ENCODE results near the gene SH2D2A.

The SH2D2A gene

DNA sequence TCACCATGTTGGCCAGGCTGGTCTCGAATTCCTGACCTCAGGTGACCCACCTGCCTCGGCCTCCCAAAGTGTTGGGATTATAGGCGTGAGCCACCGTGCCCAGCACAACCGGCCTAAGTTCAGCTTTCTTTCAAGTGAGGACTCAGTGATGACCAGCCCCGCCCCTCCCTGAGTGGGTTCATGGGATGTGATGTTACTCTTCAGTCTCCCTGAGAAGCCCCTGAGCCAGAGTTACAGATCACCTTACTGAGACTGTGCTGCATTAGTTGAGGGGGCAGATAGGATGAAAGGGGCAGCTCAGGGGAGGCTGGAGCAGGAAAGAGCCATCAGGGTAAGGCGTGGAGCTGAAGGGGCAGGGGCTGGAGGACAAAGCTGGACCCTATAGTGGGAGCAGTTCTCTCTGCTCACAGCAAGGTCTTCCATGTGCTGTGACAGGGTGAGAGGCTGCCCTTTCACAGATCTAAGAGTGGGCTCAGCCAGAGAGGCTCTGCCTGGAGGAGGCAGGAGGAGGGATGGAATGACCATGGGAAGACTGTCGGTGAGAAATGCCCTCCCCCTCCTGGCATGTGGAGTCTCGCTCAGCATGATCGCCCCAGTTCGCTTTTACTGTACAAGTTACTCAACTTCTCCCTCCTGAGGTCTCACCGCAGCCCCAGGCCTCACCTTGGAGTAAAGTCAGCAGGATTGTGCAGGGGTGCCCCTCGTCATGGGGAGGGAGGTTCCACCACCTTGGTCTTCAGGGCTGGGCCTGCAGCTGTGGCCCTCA is 13.4 kb downstream of the SH2D2A start:
- DNase-seq (ENCODE audit: low spot score): no peak

DNA sequence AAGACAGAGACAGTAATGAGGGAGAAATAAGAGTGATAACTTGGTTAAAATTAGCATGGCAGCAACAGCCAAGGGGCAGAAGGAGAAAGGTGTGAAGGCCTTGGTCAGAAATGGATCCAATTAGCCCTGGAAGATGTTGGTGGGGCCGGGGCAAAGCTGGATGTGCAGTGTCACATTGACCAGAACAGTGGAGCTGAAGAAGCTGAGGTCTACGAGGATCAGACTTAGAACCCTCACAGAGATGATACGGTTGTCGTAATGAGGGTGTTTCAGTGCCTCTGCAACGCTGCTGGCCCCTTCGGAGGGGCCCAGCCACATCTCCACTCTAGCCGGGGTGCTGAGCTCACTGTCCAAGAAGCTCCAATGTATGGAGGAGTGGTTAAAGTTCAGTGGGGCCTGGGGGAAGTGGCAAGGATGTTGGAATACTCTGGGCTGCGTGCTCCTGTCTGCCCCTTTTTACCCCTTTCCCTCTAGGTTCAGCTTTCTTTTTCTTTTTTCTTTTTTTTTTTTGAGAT is 14.2 kb downstream of the SH2D2A start:
- DNase-seq (ENCODE audit: low spot score): no peak

DNA sequence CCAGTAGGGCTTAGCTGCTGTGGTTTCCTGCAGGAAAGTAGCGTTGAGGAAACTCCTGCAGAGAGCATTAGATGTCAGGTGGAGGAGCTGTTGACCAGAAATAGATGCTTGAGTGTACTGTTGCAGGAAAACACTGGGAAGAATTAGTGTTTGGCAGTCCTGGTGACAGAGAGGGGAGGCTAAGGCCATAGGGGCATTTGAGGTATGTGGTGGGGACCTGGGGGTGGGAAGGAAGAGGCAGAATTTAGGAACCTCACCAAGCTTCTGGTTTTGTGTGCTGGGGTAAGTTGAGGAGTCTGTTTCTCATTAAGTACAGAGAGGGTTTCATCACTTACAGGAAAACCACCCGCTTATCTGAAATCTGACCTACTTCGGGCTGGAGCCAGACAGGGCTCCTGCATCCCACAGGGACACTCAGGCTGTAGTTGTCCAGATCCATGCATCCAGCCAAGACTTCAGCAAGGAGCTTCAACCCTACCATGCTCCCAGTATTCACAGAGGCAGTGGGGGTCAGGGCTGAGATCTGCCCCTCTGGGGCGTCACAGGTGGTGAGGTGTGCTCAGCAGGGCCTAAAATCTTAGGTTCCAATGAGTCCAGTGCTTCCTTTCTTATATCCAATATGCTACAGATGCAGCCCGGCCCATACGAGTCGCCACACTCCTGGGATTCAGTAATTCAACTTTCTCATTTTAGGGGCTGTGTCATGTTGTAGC is 15.1 kb downstream of the SH2D2A start:
- DNase-seq (ENCODE audit: low spot score): no peak

- peak; percentile 35 for DNase-seq (ENCODE audit: low spot score)
Measured at GRCh38 chr1:156797212-156797871, 19.3 kb downstream of the SH2D2A start.

GRCh38 chr1:156796340-156797097 is 20.1 kb downstream of the SH2D2A start:
- DNase-seq (ENCODE audit: low spot score): no peak

- DNase-seq (ENCODE audit: low spot score): no peak
Measured at GRCh38 chr1:156795787-156796186, 20.9 kb downstream of the SH2D2A start.

DNA sequence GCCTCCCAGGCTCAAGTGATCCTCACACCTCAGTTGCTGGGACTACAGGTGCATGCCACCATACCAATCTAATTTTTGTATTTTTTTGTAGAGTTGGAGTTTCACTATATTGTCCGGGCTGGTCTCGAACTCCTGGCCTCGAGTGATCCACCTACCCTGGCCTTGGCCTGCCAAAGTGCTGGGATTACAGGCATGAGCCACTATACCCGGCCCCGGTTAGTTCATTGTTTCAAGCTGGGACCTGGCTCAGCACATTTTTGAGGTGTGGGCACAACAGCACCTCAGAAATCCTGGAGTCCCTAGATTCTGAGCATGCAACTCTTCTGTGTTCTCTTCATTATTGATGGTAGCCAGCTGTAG is 21.3 kb downstream of the SH2D2A start:
- DNase-seq (ENCODE audit: low spot score): no peak

DNA sequence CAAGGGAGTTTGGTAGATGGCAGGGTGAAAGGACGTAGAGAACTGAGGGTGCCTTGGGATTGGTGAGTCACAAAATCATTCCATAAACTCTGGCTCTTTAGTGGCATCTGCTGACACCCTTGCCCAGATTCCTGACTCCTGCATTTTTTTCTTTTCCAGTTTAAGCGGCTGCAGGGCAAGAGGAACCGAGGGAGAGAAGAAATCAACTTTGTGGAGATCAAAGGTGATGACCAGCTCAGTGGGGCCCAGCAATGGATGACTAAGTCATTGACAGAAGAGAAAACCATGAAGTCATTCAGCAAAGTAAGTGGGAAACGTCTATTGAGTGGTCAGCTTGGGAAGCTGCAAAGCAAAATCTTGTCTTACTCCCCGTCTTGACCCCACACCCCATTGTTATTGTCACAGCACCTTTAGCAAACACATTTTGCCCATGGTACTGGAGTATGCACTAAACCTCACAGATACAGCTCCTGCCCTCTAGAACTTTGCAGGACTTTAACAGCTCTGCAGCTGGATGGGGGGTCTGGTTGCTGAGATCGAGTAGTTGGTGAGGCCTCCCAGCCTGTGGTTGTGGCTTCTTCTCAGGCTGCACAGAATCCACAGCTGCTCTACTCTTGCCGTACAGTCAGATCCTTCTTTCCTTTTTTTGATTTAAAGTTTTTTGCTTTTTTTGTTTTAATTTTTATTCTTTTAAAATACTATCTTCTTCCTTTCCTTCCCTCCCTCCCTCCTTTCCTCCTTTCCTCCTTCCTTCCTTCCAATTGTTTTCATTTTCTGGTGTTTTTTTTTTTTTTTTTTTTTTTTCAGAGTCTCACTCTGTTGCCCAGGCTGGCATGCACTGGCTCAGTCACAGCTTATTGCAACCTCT is 21.9 kb downstream of the SH2D2A start:
- no peak for DNase-seq (ENCODE audit: low spot score)

- DNase-seq (ENCODE audit: low spot score): no peak
Measured at GRCh38 chr1:156789621-156790318, 26.9 kb downstream of the SH2D2A start.

DNA sequence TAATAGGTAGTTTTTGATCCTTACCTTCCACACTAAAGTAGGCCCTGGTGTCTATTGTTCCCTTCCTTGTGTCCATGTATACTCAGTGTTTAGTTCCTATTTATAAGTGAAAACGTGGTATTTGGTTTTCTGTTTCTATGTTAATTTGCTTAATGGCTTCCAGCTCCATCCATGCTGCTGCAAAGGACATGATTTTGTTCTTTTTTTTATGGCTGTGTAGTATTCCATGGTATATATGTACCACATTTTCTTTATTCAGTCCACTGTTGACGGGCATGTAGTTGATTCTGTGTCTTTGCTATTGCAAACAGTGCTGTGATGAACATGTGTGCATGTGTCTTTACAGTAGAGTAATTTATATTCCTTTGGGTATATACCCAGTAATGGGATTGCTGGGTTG is 28.5 kb downstream of the SH2D2A start:
- no peak for DNase-seq (ENCODE audit: low spot score)

DNA sequence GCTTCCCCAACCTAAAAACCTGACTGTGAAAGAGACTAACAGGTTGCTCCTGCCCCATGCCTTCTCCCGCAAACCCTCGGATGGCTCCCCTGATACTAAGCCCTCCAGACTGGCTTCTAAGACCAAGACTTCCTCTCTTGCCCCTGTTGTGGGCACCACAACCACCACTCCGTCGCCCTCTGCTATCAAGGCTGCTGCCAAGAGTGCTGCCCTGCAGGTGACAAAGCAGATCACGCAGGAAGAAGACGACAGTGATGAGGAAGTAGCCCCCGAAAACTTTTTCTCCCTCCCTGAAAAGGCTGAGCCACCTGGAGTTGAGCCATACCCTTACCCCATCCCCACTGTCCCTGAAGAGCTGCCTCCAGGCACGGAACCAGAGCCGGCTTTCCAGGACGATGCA is 30.0 kb downstream of the SH2D2A start:
- DNase-seq (ENCODE audit: low spot score): no peak

GRCh38 chr1:156785458-156785857 is 31.2 kb downstream of the SH2D2A start:
- no peak for DNase-seq (ENCODE audit: low spot score)

DNA sequence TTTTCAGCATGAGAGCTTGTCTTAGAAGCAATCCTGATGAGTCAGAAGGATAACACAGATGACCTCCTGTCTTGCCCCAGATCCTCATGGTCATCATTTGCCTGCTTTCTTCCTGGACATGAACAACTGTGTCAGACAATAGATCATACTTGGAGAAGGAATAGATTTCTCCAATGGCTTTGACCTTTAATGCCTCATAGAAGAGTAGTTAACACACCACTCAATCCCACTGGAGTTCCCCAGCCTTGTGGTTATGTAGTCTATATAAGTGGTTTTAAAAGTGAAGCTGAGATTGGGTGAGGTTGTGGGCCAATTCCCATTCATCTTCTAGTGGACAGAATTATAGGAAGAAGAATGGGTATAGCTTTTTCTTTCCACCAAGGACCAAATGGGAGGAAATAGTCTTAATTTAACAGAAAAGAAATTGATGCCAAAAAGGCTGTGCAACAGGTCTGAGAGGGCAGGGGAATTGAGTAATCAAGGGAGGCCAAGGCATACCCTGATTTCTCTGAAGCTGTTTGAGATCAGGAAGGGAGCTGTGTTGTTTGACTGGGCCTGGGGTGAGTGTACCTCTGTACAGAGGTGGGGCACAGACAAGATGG is 35.0 kb downstream of the SH2D2A start:
- no peak for DNase-seq (ENCODE audit: low spot score)

DNA sequence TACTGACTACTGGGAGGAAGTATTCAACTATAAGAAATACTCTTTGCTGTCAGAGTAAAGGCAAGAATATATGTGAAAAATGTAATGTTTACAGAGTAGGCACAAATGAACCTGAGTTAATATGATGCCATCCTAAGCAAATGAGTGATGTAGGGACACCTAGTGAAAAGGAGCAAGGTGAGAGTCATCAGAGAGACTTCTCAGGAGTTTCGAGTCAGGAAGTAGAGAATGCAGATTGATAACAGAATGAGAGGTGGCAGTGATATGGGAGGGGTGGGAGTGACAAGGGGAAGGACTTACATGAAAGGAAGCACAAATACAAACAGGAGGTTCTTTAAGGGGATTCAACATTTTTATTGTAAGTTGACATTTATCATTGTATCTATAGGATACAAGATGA is 39.1 kb downstream of the SH2D2A start:
- DNase-seq (ENCODE audit: low spot score): no peak

- no peak for DNase-seq (ENCODE audit: low spot score)
Measured at GRCh38 chr1:156776942-156777341, 39.7 kb downstream of the SH2D2A start.

GRCh38 chr1:156775799-156776198 is 40.8 kb downstream of the SH2D2A start:
- DNase-seq (ENCODE audit: low spot score): no peak

GRCh38 chr1:156773607-156774006 is 43.0 kb downstream of the SH2D2A start:
- no peak for DNase-seq (ENCODE audit: low spot score)

- no peak for DNase-seq (ENCODE audit: low spot score)
Measured at GRCh38 chr1:156772728-156773497, 43.7 kb downstream of the SH2D2A start.

- no peak for DNase-seq (ENCODE audit: low spot score)
Measured at GRCh38 chr1:156772222-156772621, 44.4 kb downstream of the SH2D2A start.

All from LoVo (cell line).